PFSK-1 (cell line): ENCODE data around the gene BCL6B.

Source experiments
- FOXP2 ChIP-seq: optimal IDR thresholded peaks from 2 replicates; pipeline ENCODE3; 2011; ENCODE audit warnings: borderline replicate concordance, control low read depth, inconsistent platforms; ENCODE audit not compliant: insufficient read depth; ENCODE audit errors: extremely low read length, extremely low read depth
- TF ChIP-seq, protein P1 (sequence below), 2 experiments: IDR thresholded peaks; 2 replicates each; pipeline versions ENCODE4 v1.6.1 to v1.8.0; 2011 to 2012; ENCODE audit warnings: low read depth in 2 of 2, low read length in 2 of 2, control low read depth in 1 of 2, inconsistent platforms in 1 of 2, mild to moderate bottlenecking in 1 of 2, moderate library complexity in 1 of 2; ENCODE audit not compliant: insufficient read depth in 1 of 2

DNA sequence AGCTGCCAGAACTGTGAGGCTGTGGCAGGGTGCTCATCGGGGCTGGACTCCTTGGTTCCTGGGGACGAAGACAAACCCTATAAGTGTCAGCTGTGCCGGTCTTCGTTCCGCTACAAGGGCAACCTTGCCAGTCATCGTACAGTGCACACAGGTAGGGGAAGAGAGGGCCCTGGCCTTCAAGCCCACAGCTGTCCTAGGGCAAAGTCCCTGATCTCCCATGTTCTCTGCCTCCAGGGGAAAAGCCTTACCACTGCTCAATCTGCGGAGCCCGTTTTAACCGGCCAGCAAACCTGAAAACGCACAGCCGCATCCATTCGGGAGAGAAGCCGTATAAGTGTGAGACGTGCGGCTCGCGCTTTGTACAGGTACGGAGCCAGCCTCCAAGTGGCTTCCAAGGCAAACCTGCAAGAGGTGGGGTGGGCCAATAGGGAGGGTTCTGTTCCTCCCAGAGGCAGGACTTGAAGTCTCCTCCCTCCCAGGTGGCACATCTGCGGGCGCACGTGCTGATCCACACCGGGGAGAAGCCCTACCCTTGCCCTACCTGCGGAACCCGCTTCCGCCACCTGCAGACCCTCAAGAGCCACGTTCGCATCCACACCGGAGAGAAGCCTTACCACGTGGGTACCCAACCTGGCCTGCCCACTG lies 3.7 kb downstream of the BCL6B start:
- no peak for TF ChIP-seq FOXP2
- TF ChIP-seq, protein P1, sequence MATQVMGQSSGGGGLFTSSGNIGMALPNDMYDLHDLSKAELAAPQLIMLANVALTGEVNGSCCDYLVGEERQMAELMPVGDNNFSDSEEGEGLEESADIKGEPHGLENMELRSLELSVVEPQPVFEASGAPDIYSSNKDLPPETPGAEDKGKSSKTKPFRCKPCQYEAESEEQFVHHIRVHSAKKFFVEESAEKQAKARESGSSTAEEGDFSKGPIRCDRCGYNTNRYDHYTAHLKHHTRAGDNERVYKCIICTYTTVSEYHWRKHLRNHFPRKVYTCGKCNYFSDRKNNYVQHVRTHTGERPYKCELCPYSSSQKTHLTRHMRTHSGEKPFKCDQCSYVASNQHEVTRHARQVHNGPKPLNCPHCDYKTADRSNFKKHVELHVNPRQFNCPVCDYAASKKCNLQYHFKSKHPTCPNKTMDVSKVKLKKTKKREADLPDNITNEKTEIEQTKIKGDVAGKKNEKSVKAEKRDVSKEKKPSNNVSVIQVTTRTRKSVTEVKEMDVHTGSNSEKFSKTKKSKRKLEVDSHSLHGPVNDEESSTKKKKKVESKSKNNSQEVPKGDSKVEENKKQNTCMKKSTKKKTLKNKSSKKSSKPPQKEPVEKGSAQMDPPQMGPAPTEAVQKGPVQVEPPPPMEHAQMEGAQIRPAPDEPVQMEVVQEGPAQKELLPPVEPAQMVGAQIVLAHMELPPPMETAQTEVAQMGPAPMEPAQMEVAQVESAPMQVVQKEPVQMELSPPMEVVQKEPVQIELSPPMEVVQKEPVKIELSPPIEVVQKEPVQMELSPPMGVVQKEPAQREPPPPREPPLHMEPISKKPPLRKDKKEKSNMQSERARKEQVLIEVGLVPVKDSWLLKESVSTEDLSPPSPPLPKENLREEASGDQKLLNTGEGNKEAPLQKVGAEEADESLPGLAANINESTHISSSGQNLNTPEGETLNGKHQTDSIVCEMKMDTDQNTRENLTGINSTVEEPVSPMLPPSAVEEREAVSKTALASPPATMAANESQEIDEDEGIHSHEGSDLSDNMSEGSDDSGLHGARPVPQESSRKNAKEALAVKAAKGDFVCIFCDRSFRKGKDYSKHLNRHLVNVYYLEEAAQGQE (IDR thresholded peaks at IDR 0.05; ENCODE audit: insufficient read depth in 1 of 2, low read depth in 2 of 2, low read length in 2 of 2), result no peak
